SK-N-SH (cell line): ENCODE results near the gene BTBD16.

Source experiments
- CTCF ChIP-seq: fragments of 200-600 bp; sonication (generic); IDR thresholded peaks from 2 replicates; pipeline ENCODE4 v1.6.1; 2017; ENCODE audit warnings: antibody characterized with exemption, mild to moderate bottlenecking, moderate library complexity
- POLR2AphosphoS5 ChIP-seq: IDR thresholded peaks from 2 replicates; pipeline ENCODE4 v1.6.1; 2012; ENCODE audit warnings: low read depth, low read length

DNA sequence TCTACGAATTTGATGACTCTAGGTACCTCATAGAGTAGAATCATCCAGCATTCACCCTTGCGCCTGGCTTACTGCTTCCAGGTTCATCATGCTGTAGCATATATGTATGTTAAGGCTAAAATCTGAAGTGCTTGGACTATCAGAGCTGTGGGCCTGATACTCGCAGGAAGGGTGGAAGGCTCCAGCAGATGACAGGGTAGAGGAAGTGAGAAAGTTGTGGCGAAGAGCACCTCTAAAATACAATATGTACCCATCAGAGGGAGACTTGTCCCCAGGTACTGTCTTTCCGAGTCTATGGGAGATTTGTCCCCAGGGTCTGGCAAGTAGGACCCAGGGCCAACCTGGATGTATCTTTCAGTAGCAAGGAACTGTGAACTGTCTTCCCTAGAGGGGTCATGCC, 55.3 kb downstream of the BTBD16 start:
- TF ChIP-seq CTCF (no peak), POLR2AphosphoS5 (no peak)
